Nucleus accumbens (tissue), 56 donors: ENCODE results near the gene RAB17.
"Not testable (repeated sequence)": the region's sequence is repeated elsewhere in the genome, so short reads cannot be mapped to it uniquely, and the experiment has no call there.

Experiments
- DNase-seq, 56 donors: peaks; one replicate each; lab custom pipeline; 2025; lab: John Stamatoyannopoulos, UW

Gene RAB17

GRCh38 chr2:237625216-237625705 is 34.7 kb upstream of the RAB17 start:
- no peak for DNase-seq

- no peak for DNase-seq
Observed at GRCh38 chr2:237624565-237624964, 34.0 kb upstream of the RAB17 start.

- DNase-seq, result no peak
Observed at GRCh38 chr2:237623428-237624403, 33.2 kb upstream of the RAB17 start.

- DNase-seq, result no peak
Observed at GRCh38 chr2:237618449-237618848, 27.9 kb upstream of the RAB17 start.

GRCh38 chr2:237617587-237617982 is 27.1 kb upstream of the RAB17 start:
- no peak for DNase-seq

GRCh38 chr2:237616734-237617586 is 26.4 kb upstream of the RAB17 start:
- no peak for DNase-seq

GRCh38 chr2:237616373-237616733 is 25.8 kb upstream of the RAB17 start:
- DNase-seq, result no peak

GRCh38 chr2:237615631-237616249 is 25.2 kb upstream of the RAB17 start:
- DNase-seq, result no peak

GRCh38 chr2:237614151-237614720 is 23.7 kb upstream of the RAB17 start:
- DNase-seq, result peak in 1 of 56 donors; percentile 11

GRCh38 chr2:237613679-237614078 is 23.1 kb upstream of the RAB17 start:
- DNase-seq, result no peak

GRCh38 chr2:237612527-237613357 is 22.2 kb upstream of the RAB17 start:
- no peak for DNase-seq

- DNase-seq, result not testable (repeated sequence)
Observed at GRCh38 chr2:237606522-237606921, 16.0 kb upstream of the RAB17 start.

GRCh38 chr2:237604960-237605359 is 14.4 kb upstream of the RAB17 start:
- DNase-seq, result no peak

- DNase-seq, result no peak
Observed at GRCh38 chr2:237604391-237604790, 13.9 kb upstream of the RAB17 start.

- DNase-seq, result peak in 9 of 56 donors; percentile 14 to 35 (median 22)
Observed at GRCh38 chr2:237603718-237604362, 13.3 kb upstream of the RAB17 start.

- no peak for DNase-seq
Observed at GRCh38 chr2:237603049-237603717, 12.6 kb upstream of the RAB17 start.

- DNase-seq, result no peak
Observed at GRCh38 chr2:237602409-237602808, 11.9 kb upstream of the RAB17 start.

GRCh38 chr2:237601453-237602116 is 11.1 kb upstream of the RAB17 start:
- DNase-seq, result no peak
